ENCODE data around the gene CLTB.
"Not testable (repeated sequence)": the region's sequence is repeated elsewhere in the genome, so short reads cannot be mapped to it uniquely, and the experiment has no call there.

The CLTB gene

GRCh38 chr5:176415952-176416924, at the start of gene CLTB:
CLTB (minus strand) TSS chr5:176416539; CDS start chr5:176416363, 176 bp downstream.
- DNase-seq (ENCODE audit: low read depth) = peak; percentile 91

GRCh38 chr5:176463113-176463764, 46.9 kb upstream of the CLTB start:
- no peak for DNase-seq (ENCODE audit: low read depth)

GRCh38 chr5:176461349-176461748, 45.0 kb upstream of the CLTB start:
- DNase-seq (ENCODE audit: low read depth) = no peak

GRCh38 chr5:176458904-176459561, 42.7 kb upstream of the CLTB start:
- no peak for DNase-seq (ENCODE audit: low read depth)

GRCh38 chr5:176454724-176455394, 38.5 kb upstream of the CLTB start:
- DNase-seq (ENCODE audit: low read depth) = no peak

- DNase-seq (ENCODE audit: low read depth) = no peak
Measured at GRCh38 chr5:176450077-176450476, 33.7 kb upstream of the CLTB start.

GRCh38 chr5:176447978-176448608, 31.8 kb upstream of the CLTB start, which contains the start of gene FAF2:
FAF2 (plus strand) TSS chr5:176448385; CDS start chr5:176448408, 23 bp downstream.
- DNase-seq (ENCODE audit: low read depth) = peak; percentile 99

- no peak for DNase-seq (ENCODE audit: low read depth)
Measured at GRCh38 chr5:176447591-176447977, 31.2 kb upstream of the CLTB start.

- peak; percentile 20 for DNase-seq (ENCODE audit: low read depth)
Measured at GRCh38 chr5:176446884-176447590, 30.7 kb upstream of the CLTB start.

- no peak for DNase-seq (ENCODE audit: low read depth)
Measured at GRCh38 chr5:176446028-176446665, 29.8 kb upstream of the CLTB start.

- DNase-seq (ENCODE audit: low read depth) = no peak
Measured at GRCh38 chr5:176444742-176445141, 28.4 kb upstream of the CLTB start.

- DNase-seq (ENCODE audit: low read depth) = not testable (repeated sequence)
Measured at GRCh38 chr5:176442911-176443310, 26.6 kb upstream of the CLTB start.

- peak; percentile 80 for DNase-seq (ENCODE audit: low read depth)
Measured at GRCh38 chr5:176441921-176442323, 25.6 kb upstream of the CLTB start.

- no peak for DNase-seq (ENCODE audit: low read depth)
Measured at GRCh38 chr5:176440927-176441706, 24.8 kb upstream of the CLTB start.

- DNase-seq (ENCODE audit: low read depth) = peak; percentile 92
Measured at GRCh38 chr5:176438959-176439757, 22.8 kb upstream of the CLTB start.

- DNase-seq (ENCODE audit: low read depth) = peak; percentile 68
Measured at GRCh38 chr5:176436656-176437055, 20.3 kb upstream of the CLTB start.

GRCh38 chr5:176432707-176433106, 16.4 kb upstream of the CLTB start:
- DNase-seq (ENCODE audit: low read depth) = no peak

GRCh38 chr5:176429972-176430371, 13.6 kb upstream of the CLTB start:
- DNase-seq (ENCODE audit: low read depth) = no peak

GRCh38 chr5:176427971-176428370, 11.6 kb upstream of the CLTB start:
- DNase-seq (ENCODE audit: low read depth) = peak; percentile 55

Data from ELR (cell line).